ENCODE measurements around the gene IMMP2L. TPM values are rescaled to one million over a fixed set of nuclear protein-coding genes. Genes with fewer than 3 reads are reported as not detected.

The IMMP2L gene
- total RNA-seq, 2 experiments from 2014 or later = 8.9 to 18.7 TPM

GRCh38 chr7:111140091-111140865, 422.0 kb downstream of the IMMP2L start:
- peaks cover 29% of the 10 kb centered on the region for H3K4me1 Mint-ChIP-seq (ENCODE audit: low read depth)
- intact Hi-C loops (cut with DNase I, micrococcal nuclease) = no loop called here
- ChIA-PET CTCF (no interaction called here), POLR2A (no interaction called here)
- H3K27me3 Mint-ChIP-seq = no peaks in the 10 kb centered on the region
- no peak overlapping the region for H3K27ac ChIP-seq (ENCODE audit: low read depth in 1 of 2, low read length in 2 of 2)
- H3K27me3 ChIP-seq (ENCODE audit: control insufficient read depth in 1 of 2, insufficient read depth in 2 of 2, low read length in 2 of 2) = no peaks in the 10 kb centered on the region
- H3K36me3 Mint-ChIP-seq (ENCODE audit: low read depth) = no peaks in the 10 kb centered on the region
- TF ChIP-seq CTCF (IDR thresholded peaks at IDR 0.05) = no peak
- H3K4me3 ChIP-seq (ENCODE audit: low read length) = no peak overlapping the region
- H3K4me1 ChIP-seq (ENCODE audit: insufficient read depth, low read length) = peaks cover 7% of the 10 kb centered on the region
- no peaks in the 10 kb centered on the region for H3K9me3 ChIP-seq (ENCODE audit: control insufficient read depth in 1 of 2, insufficient read depth in 1 of 2, low read length in 2 of 2)
- no peaks in the 10 kb centered on the region for H3K9me3 Mint-ChIP-seq
- H3K27ac Mint-ChIP-seq = no peak overlapping the region
- H3K4me3 Mint-ChIP-seq = no peak overlapping the region
- H3K36me3 ChIP-seq (ENCODE audit: insufficient read depth, low read length) = no peaks in the 10 kb centered on the region
- DNase-seq (no peak), ATAC-seq (ENCODE audit: poor library complexity) (no peak)

- peak overlapping the region in 1 of 2 donors; percentile 64 for H3K27ac ChIP-seq (ENCODE audit: low read depth in 1 of 2, low read length in 2 of 2)
- POLR2A ChIA-PET = interaction anchor here (0.7 to 2.4 kb wide), 7 partner anchors 9 to 127 kb away, joined by 3 to 8 read pairs (median 4); no protein-coding TSS in a partner anchor
- H3K27me3 Mint-ChIP-seq = no peaks in the 10 kb centered on the region
- no peak for ATAC-seq (ENCODE audit: poor library complexity)
- H3K4me1 ChIP-seq (ENCODE audit: insufficient read depth, low read length) = peaks cover 7% of the 10 kb centered on the region
- H3K4me1 Mint-ChIP-seq (ENCODE audit: low read depth) = peaks cover 29% of the 10 kb centered on the region
- CTCF ChIA-PET = interaction anchor here (1.8 kb wide), 1 partner anchor 40 kb away, joined by 6 read pairs; no protein-coding TSS in a partner anchor
- DNase-seq = no peak
- H3K4me3 Mint-ChIP-seq = no peak overlapping the region
- peak overlapping the region; percentile 87 for H3K27ac Mint-ChIP-seq
- no peaks in the 10 kb centered on the region for H3K9me3 Mint-ChIP-seq
- no peak overlapping the region for H3K4me3 ChIP-seq (ENCODE audit: low read length)
- TF ChIP-seq CTCF (IDR thresholded peaks at IDR 0.05) = no peak
- intact Hi-C loops (cut with DNase I, micrococcal nuclease) = no loop called here
- no peaks in the 10 kb centered on the region for H3K27me3 ChIP-seq (ENCODE audit: control insufficient read depth in 1 of 2, insufficient read depth in 2 of 2, low read length in 2 of 2)
- no peaks in the 10 kb centered on the region for H3K36me3 ChIP-seq (ENCODE audit: insufficient read depth, low read length)
- H3K36me3 Mint-ChIP-seq (ENCODE audit: low read depth) = no peaks in the 10 kb centered on the region
- H3K9me3 ChIP-seq (ENCODE audit: control insufficient read depth in 1 of 2, insufficient read depth in 1 of 2, low read length in 2 of 2) = no peaks in the 10 kb centered on the region
Observed at GRCh38 chr7:111138586-111138985, 423.7 kb downstream of the IMMP2L start.

- H3K36me3 ChIP-seq (ENCODE audit: insufficient read depth, low read length) = no peaks in the 10 kb centered on the region
- ATAC-seq (ENCODE audit: poor library complexity) (peak; percentile 93), DNase-seq (peak in 13 of 14 experiments; percentile 7 to 77 (median 35))
- TF ChIP-seq CTCF (IDR thresholded peaks at IDR 0.05) = no peak
- ChIA-PET CTCF (interaction anchor here (0.6 to 1.8 kb wide), 2 partner anchors 39 to 853 kb away, joined by 3 to 6 read pairs; no protein-coding TSS in a partner anchor), POLR2A (interaction anchor here (0.6 to 2.4 kb wide), 8 partner anchors 8 to 127 kb away, joined by 3 to 8 read pairs (median 4); no protein-coding TSS in a partner anchor)
- Mint-ChIP-seq H3K9me3 (no peaks in the 10 kb centered on the region), H3K36me3 (ENCODE audit: low read depth) (no peaks in the 10 kb centered on the region), H3K27ac (peak overlapping the region; percentile 87), H3K4me1 (ENCODE audit: low read depth) (peaks cover 29% of the 10 kb centered on the region), H3K27me3 (no peaks in the 10 kb centered on the region), H3K4me3 (peak overlapping the region; percentile 3)
- intact Hi-C loops (cut with DNase I, micrococcal nuclease) = no loop called here
- no peaks in the 10 kb centered on the region for H3K27me3 ChIP-seq (ENCODE audit: control insufficient read depth in 1 of 2, insufficient read depth in 2 of 2, low read length in 2 of 2)
- peak overlapping the region in 1 of 2 donors; percentile 64 for H3K27ac ChIP-seq (ENCODE audit: low read depth in 1 of 2, low read length in 2 of 2)
- no peak overlapping the region for H3K4me3 ChIP-seq (ENCODE audit: low read length)
- peaks cover 7% of the 10 kb centered on the region for H3K4me1 ChIP-seq (ENCODE audit: insufficient read depth, low read length)
- H3K9me3 ChIP-seq (ENCODE audit: control insufficient read depth in 1 of 2, insufficient read depth in 1 of 2, low read length in 2 of 2) = no peaks in the 10 kb centered on the region
Observed at GRCh38 chr7:111138193-111138569, 424.1 kb downstream of the IMMP2L start.
